Superior temporal gyrus (tissue), 1 donor: Measurements from ENCODE around the gene L3MBTL4.
"Not testable (repeated sequence)": the region's sequence is repeated elsewhere in the genome, so short reads cannot be mapped to it uniquely, and the experiment has no call there.

Experiments
- DNase-seq: peaks from one replicate; pipeline ENCODE4 v3.0.0-alpha.2; 2016; ENCODE audit errors: extremely low spot score

Gene L3MBTL4

DNA sequence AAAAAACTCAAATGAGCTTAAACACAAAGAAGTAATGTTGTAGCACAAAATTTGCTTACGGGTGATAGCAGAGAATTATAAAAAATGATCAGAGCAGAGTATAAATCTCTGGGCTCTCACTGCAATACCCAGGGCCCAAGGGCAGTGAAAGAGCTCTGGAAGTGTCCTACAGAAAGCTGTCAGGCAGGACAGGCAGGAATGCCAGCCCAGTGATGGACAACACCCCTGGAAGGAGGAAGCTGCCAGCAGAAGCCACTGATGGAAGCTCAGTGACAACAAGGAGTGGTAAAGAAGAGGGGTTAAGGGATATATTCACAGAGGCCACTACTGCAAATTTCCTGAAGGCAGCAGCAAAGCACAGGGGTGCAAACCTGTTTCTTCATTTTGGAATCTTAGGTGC lies 214.9 kb downstream of the L3MBTL4 start:
- no peak for DNase-seq

DNA sequence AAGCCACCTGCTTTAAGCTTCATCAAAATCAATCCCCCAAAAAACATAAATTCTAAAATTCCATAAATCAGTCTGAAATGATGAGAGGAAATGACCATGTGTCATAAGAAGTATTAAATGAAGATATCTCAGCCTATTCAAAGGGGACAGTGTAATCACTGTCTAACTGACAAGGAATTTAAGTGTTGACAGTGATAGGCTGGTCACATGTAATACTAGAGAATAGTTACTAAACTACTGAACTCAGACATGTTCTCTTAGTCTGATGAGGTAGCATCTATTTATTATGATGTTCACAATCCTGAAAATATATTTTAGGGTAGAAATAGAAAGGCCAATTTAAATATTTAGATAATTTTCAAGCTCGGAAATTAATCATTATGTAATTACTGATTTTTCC lies 216.1 kb downstream of the L3MBTL4 start:
- no peak for DNase-seq

DNA sequence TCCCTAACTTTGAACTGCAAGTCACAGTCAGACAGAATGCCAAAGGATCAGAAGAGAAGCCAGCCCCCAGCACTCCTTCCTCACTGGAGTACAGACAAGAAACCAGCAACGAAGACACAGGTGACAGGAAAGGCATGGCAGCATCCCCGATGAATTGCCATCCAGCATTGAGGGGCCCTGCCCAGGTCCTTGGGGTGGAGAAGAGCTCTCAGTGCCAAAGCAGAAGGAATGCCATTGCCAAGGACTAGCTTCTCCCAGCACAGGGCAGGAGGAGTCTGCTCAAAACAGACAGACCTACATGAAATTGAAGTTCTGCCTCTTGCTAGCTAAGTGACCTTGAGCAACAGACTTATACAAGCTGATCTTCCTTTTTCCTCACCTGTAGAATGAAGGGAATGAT lies 220.1 kb downstream of the L3MBTL4 start:
- DNase-seq, result no peak

DNA sequence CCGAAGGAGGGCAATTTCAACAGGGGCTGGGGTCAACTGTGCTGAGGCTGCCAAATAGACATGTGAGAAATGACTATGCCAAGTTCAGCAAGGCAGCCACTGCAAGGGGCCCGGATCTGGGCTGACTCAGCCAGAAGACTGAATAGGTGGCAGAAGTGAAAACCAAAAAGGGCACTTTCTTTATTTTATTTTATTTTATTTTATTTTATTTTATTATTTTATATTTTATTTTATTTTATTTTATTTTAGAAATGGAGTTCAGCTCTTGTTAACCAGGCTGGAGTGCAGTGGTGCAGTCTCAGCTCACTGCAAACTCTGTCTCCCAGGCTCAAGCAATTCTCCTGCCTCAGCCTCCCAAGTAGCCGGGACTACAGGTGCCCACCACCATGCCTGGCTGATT lies 228.9 kb downstream of the L3MBTL4 start:
- not testable (repeated sequence) for DNase-seq

DNA sequence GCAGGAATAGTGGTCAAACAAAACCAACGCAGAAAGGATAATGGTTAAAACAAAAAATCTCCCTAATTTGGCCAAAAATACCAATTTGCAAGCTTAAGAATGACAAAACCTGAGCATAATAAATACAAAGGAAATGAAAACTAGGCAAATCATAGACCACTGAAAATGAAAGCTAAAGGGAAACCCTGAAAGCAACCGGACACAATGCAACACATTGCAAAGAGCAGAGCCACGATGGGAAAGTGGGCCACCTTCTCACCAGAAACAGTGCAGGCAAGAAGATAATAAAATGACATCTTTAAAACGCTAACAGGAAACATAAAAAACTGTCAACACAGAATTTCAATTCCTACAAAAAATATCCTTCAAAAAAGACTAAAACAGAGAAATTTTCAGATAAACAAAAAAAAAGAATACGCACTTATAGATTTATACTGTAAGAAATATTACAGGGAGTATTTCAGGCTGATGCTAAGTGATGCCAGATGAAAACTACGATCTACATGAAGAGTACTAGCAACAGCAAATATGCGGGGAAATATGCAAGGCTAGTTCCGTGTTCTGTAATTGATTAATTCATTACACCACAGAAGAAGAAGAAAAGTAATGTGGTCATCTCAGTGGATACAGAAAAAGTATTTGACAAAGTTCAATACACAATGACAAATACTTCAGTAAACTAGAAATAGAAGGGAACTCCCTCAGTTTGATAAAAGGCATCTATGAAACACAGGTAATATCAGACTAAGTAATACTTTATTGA lies 239.5 kb downstream of the L3MBTL4 start:
- no peak for DNase-seq

DNA sequence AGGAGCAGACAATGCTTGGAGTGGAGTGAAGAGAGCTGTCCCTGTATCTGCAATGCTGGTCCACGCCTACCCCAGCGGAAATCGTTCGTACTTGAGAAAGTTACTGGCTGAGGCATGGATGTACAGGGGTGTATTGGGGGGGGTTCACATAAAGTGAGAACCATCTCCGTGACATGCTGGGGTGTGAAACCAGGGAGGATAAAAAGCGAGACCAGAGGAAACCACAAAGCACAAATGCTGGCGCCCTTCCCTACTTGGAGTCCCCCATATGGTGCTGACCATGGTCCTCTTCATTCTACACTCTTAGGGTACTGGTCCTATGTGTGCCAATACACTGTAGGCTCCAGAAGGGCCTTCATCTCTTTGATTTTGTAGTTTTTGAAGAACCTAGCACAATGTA lies 244.1 kb downstream of the L3MBTL4 start:
- no peak for DNase-seq

DNA sequence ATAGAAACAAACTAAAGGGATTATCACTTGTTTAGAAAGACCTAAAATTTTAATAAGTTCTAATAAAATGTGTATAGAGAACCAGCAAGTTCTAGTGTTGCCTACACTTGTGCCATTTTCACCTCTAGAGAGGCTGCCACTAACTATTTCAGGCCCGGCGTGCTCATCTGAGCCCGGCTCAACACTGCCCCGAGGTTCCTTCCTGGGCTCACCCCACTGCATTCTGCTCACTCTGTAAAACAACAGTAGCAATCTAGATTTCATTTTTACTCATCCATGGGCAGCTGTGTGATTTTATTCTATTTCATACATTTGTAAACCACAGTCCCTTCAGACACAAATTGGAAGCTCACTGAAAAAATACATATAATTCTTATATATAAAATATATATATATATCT lies 253.2 kb downstream of the L3MBTL4 start:
- no peak for DNase-seq

DNA sequence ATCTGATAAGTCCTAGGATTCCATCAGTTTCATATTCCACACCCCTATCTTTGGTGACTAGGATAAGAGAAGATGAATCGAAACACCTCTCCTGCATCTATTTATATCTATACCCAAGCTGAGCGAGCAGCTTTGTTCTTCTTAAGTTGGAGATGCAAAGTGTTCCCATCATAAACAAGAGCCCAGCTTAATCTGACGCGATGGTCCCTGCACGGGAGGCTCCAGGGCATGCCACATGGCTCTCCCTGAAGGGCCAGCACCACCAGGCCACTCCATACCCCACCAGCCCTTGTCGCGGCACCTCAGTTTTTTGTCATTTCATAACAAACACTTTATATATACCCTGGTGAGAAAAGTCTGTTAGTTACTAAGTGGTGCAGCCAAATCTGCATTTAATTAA lies 255.3 kb downstream of the L3MBTL4 start:
- no peak for DNase-seq

DNA sequence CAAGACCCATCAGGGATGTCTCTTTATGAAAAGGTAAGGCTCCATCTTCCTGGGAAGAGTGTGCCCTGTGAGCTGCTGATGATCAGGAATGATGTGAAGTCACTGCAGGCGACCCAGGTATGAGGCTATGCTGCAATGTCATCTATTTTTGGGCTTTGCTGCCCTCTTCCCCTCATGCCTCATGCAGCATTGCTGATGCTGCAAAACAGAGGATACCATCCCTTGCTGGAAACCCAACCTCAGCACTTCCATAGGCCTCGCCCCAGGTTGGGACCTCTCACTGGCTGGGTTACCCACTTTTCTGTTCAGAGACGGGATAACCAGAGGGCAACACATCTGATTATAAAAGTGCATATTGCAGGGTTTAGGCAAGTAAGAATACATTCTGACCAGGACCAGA lies 255.8 kb downstream of the L3MBTL4 start:
- no peak for DNase-seq

DNA sequence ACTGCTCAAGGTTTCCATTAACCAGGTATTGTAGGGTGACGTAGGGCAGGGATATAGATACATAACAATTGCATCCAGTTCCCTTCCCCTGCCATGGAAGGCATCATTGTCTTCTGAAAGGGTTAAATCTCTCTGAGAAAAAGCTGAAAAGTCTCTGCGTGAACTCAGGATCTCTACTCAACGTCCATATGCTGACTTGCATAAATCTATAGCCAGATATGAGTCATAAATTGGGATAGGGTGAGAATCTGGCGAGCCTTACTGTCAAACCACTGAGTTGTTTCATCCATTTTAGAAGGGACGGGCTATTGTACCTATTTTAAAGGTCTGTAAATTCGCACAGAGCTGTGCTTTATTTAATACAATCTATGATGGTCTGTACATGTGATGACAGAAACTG lies 258.3 kb downstream of the L3MBTL4 start:
- no peak for DNase-seq

DNA sequence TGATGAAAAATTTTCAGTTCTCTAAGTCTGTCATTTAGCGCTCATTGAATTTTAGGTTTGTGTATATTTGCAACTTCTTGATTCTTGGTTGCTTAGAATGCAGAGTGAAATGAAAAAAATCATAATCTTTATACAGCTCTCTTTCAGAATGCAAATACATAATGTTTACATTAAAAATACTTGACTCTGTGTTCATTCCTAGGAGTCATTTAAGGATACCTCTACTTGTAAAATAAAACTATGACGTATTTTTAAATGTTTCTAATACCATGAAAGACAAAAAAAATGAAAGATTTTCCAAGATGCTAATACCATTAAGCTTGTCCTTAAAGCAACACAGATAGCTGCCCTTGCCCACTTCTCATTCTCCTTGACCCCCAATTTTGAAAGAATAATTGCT lies 259.0 kb downstream of the L3MBTL4 start:
- no peak for DNase-seq

DNA sequence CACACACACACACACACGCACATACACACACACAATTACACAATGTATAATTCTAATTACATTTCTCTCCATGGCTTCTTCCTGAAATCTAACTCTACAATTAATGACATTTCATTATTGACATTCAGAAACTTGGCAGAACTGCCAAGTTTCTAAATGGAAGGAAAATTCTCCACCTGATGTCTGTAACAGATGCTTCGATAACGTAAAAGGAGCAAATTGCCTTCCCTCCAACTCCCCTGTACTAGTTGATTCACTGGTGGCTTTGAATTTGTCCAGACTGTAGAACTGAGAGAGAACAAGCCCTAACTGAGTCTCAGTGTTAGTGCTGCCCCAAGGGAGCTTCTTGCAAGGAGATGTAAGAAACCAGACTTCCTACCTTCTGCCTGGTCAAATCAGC lies 264.3 kb downstream of the L3MBTL4 start:
- no peak for DNase-seq

DNA sequence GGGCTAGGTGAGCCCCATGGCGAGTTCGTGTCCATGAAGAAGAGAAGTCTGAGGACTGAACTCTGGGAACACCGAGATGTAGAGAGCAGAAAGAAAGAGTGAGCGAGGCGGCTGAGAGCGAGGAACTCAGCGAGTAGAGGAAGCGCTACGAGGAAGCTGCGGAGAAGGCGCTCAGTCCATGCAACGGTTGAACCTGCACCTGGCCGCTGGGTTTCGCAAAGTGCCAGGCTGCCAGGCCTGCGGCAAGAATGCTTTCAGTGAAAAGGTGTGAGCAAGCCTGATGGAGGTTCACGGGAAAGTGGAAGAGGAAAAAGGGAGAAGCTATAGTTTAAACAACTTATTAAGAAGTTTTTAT lies 268.4 kb downstream of the L3MBTL4 start:
- no peak for DNase-seq

DNA sequence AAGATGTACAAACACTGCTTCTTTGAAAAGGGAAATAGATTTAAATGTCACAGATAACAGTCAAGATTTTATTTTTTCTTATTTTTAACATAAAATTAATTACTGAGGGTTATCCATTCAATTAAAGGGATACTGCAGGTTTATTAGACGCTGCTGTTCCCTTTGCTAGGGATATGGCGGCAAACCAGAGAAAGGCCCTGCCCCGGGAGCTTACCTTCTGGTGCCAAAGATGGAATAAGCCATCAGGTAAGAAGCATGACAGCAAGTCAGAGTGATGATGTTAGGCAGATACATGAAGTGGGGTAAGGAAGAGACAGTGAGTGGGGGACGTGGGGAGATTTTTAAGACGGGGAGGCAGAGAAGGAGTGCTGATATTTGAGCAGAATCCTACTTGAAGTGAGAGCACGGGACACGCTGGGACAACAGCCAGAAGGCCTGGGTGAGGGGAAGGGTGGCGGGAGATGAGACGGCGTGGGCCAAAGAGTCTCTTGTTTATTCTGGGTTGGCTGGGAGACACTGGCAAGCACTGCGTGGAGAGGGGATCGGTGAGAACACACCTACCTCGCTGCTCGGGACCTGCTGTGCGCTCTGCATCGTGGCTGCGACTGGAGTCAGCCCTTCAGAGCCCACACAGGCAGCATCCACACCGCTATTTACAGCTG lies 268.9 kb downstream of the L3MBTL4 start:
- DNase-seq, result no peak

DNA sequence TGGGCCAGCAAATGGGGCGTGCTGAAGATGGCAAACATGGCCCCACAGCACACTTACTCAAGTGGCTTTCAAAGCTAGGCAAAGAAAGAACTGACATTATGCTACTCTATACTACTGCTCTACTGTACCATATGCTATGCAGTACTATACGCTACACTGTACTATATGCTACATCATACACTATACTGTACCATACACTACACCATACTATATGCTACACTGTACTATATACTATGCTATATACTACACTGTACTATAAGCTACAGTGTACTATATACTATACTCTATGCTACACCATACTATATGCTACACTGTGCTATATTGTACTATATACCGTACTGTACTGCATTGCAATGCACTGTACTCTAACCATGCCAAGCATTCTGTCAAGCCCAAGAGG lies 275.7 kb downstream of the L3MBTL4 start:
- no peak for DNase-seq

DNA sequence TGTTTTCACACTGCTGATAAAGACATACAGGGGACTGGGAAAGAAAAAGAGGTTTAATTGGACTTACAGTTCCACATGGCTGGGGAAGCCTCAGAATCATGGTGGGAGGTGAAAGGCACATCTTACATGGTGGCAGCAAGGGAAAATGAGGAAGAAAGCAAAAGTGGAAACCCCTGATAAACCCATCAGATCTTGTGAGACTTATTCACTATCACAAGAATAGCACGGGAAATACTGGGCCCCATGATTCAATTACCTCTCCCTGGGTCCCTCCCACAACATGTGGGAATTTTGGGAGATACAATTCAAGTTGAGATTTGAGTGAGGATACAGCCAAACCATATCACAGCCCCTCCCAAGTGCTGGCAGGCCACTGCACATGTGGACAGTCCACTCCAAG lies 278.8 kb downstream of the L3MBTL4 start:
- DNase-seq, result not testable (repeated sequence)

DNA sequence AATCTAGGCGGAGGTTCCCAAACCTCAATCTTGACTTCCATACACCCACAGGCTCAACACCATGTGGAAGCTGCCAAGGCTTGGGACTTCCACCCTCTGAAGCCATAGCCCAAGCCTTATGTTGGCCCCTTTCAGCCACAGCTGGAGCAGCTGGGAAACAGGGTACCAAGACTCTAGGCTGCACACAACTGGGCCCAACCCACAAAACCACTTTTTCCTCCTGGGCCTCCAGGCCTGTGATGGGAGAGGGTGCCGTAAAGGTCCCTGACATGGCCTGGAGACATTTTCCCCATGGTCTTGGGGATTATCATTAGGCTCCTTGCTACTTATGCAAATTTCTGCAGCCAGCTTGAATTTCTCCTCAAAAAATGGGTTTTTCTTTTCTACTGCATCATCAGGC lies 279.7 kb downstream of the L3MBTL4 start:
- DNase-seq, result not testable (repeated sequence)

DNA sequence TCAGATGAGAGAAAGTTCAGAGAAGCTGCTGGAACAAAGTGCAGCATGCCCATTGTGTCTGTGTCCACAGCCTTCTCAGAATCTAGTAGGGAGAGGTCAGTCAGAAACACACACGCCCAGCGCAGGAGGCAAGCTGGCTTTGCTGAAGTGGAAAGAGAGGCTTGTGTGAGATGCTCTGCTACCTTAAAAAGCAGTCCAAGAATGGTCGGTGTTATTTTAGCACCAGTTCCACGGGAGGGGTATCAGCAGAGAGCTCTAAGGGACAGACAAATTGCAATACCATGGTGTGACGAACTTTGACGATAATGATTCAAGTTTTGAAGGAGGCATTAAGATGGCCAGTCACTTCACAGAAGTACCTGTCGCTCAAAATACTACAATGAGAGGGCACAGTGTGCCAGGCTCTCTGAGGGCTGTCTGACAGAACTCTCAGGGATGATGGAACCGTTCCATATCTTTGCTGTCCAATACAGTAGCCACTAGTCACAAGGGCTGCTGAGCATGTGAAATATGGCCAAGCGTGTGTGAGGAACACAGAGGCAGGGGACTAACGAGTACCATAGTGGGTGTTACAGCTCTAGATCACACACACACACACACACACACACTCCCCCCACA lies 281.9 kb downstream of the L3MBTL4 start:
- no peak for DNase-seq

DNA sequence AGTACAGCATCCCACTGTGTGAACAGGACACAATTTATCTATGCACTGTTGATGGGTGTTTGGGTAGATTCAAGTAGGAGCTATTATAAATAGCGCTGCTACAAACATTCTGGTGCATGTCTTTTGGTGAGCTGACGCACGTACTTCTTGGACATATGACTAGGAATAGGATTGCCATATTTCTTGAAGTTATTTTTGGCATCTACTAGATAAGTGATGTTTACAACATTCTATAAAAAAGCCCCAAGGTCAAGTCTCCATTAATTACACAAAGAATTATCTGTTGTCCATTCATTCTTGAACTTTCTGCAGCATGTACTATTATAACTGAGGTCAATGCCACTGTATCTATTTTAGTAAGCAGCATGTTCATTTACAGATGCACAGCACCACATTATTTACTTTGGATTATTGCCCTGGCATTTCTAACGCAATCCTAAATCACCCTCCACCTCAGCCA lies 293.9 kb downstream of the L3MBTL4 start:
- no peak for DNase-seq

DNA sequence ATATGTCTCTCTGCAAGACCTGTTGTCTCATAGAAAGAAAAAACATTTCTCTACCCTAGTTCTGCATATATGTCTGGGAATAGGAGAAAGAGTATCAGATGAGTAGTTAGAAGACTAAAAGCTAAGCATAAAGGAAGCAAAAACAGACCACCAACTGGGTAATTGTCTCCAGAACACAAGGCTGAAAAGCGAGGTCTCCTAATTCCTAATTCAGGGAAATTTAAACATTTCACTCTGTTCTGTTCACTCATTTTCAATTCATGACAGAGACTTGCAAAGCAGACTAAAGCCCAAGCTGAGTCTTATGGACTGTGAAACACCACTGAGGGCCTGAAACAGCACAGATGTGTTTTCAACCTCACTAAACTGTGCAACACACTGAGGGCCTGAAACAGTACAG lies 294.9 kb downstream of the L3MBTL4 start:
- no peak for DNase-seq

DNA sequence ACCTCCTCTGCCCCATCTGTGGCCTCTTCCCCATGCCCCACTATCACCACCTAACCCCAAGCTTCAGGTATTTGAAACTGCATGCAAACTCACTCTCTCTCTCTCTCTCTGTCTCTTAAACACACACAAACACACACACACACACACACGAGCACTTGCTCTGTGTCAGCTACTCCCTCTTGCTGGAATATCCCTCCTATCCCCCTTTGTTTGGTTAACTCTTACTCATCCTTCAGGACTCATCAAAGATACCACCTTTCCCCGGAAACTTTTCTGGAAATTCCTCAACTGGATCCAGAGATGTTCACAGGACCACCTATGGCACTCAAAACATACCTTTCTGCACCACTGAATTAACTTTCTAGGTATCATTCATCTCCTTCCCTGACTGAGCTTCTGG lies 296.6 kb downstream of the L3MBTL4 start:
- DNase-seq, result no peak

DNA sequence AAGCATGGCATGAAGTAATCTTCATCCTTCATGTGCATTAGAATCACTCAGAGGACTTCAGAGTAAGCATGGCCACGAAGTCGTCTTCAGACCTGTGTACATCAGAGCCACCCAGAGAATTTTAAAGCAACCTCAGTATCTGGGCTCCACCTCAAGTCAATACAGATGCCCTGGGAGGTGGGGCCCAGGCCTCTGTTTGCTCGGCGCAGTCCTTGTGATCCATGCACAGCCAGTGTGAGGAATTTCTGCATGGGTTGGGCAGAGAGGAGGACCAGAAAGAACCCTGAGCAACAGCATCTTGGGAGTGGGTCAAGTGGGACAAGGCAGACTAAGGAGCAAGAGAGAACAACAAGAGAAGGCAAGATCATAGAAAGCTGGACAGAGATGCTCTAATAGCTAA lies 299.0 kb downstream of the L3MBTL4 start:
- DNase-seq, result no peak

DNA sequence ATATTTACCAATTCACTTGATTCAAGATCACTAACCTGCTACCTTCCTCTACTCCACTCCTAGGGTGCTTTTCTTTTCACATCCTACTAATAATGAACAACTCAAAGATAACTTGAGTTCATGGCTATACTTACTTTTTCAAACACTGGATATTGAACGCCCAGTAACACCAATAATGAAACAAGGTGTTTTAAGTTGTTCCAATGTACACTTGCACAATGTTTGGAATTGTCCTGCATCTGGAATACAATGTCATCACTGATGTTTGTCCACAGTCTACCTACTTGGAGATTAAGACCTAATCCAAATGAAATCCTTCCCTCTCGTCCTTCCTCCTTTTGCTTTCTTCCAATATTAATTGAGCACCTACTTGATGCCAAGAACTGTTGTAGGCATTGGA lies 301.1 kb downstream of the L3MBTL4 start:
- DNase-seq, result no peak
